CD4-positive, alpha-beta T cell treated with Interleukin-15 for 1 hour (primary cell): Measurements from ENCODE around the gene THSD7B.
"Not testable (repeated sequence)": the region's sequence is repeated elsewhere in the genome, so short reads cannot be mapped to it uniquely, and the experiment has no call there.

Experiments used
- DNase-seq: peaks from one replicate; pipeline ENCODE4 v3.0.0-alpha.2; 2020

Gene THSD7B

DNA sequence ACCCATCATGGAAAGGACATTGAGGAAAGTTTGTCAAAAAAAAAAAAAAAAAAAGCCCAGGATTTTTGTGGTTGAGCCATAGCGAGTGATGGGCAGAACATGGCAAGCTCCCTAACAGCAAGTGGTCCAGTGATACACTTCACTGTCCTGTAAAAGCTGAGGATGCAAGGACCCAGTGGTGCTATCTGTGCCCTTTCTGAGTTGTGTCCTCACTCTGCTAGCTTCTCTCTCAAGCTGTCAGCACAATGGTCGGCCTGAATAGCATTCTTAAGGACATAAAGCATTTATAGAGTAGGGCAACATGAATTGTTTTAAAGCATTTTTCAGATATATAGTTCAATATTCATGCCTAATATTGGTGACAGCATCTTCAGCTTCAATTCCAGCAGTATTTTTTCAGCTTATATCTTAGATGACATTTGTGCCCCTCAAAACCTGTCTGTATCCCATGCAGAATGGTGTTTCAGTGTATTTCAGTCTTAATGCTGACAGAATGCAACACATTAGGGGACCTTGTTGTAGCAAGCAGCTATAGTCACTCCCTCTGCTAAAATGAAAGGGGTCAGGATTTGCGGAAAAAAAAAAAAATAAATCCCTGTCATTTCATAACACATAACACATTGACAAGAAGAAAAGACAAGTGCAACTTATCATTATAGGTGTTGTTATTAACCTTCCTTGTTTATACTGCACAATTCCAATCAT is 496.7 kb downstream of the THSD7B start:
- no peak for DNase-seq

DNA sequence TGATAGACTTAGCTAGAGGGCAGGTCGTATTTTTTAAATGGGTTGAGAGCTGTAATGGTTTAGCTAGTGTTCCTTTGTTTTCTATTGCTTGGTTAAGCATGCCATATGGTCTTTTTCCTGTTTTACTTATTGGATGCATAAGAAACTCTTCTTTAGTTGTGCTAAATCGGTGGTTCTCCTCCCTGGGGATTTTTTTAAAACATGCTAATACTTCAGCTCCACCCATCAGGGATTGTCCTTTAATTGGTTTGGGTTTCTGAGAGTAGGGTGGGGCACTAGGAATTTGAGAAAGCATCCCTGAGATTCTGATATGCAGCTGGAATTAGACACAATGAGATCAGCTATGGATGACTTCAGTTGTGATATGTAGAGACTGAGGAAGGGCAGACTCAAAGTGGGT is 497.2 kb downstream of the THSD7B start:
- DNase-seq: no peak

DNA sequence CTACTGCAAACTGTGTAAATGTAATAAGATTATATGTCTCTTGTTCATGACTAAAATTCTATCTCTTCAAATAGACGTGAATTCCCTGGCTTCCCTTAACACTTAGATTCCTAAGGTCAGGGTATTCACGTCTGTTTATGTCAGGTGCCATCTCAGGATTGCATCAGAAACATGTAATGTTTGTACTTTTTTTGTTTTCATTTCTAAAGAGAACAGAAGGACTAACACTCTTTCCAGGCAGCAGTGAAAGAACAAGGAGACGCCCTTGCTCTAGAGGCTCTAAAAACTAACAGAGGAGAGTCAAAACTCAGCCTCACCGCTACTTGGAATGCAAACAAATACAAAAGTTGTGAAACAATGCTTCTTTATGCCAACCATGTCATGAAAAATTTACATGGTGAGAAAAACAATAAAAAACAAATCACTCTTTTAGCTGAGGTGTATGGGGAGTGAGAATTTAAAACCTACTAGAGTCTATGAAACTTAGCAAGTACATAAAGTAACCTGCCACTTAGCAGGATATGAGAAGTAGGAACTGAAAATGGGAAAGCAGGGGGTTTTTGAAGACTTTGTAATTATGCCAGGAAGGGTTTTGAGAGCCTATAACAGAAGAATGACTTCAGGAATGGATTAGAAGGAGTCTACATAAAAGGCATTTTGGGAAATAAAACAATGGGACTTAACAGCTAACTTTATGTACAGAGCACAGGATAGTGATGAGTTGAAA is 522.7 kb downstream of the THSD7B start:
- no peak for DNase-seq

DNA sequence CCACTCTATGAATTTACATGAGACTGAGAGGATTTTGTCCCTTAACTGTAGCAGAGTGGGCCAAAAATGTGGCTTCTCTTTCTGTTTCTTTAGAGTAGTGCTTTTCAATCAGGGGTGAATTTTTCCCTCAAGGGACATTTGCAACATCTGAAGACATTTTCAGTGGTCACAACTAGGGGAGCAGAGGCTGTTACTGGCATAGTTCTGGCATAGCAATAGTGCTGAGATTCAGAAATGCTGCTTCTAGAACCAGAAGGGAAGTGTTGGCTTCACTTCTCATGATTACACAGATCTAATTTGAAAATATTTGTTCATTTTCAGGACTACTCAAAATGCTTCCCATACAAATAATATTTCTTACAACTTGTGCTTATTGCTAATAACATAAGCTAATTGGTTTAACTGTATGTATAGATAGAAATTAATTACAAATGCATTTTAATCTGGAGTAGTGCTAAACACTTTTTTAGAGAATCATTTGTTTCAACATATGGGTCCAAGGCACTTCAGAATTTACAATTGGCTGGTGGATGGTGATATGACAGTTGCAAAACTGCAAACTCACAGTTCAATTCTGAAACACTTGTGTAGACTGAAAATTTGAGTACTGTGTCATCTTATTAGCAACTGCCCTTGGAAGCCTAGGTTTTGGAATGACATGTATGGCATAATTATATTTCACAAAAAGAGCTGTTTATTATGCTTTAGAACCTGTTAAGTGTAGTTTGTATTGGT is 526.7 kb downstream of the THSD7B start:
- DNase-seq: no peak

DNA sequence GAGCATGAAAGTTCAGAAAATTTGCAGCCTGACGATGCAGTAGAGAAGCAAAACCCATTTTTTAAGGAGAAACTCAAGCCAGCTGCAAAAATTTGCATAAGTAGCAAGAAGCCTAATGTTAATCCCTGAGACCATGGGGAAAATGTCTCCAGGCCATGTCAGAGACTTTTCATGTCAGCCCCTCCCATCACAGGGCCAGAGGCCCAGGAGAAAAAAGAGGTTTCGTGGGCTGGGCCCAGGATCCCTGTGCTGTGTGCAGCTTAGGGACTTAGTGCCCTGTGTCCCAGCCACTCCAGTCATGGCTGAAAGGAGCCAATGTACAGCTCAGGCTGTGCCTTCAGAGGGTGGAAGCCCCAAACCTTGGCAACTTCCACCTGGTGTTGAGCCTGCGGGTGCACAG is 533.0 kb downstream of the THSD7B start:
- DNase-seq: no peak

DNA sequence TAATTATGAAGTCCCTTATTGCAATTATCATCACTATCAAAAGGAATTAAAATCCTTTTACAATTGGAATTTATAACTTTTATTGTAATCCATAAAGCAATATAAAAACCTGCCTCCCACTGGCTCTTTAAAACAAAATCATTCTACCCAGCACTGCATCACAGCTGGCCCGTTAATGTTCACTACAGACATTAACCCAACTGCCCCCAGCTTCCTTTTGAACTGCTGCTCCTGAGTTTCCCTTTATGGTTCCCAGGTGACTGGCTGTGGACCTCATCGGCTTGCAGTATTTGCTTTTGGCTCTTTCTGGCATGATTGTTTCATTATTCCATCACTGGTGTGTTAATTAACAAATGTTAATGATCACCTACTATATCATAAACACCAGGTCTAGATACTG is 535.6 kb downstream of the THSD7B start:
- DNase-seq: no peak

DNA sequence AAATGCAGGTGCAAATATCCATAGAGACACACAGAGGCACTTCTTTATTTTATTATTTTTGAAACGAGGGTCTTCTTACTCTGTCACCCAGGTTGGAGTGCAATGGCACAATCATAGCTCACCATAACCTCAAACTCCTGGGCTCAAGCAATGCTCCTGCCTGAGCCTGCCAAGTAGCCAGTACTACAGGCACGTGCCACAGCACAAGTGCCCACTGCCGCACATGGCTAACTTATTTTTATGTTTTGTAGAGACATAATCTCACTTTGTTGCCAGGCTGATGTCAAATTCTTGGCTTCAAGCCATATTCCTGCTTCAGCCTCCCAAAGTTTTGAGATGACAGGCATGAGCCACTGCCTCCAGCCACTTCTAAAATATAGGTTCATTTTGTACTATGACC is 537.6 kb downstream of the THSD7B start:
- no peak for DNase-seq

DNA sequence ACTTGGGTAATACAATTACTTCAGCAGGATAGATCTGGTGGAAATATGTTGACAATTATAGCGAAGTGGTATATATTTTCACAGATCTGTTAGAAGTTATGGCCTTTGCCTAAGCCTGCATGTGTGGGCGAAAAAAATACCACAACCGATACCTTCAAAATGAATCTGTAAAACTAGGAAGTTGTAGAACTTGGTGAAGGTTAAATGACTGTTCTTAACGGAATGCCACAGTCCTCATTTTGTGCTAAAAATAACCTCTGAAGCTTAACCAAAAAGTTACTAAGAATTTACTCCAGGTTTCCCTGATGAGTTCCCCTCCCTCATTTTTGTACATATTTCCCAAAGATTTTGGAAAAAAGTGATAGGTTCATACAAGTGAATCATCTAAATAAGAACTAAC is 550.7 kb downstream of the THSD7B start:
- DNase-seq: no peak

DNA sequence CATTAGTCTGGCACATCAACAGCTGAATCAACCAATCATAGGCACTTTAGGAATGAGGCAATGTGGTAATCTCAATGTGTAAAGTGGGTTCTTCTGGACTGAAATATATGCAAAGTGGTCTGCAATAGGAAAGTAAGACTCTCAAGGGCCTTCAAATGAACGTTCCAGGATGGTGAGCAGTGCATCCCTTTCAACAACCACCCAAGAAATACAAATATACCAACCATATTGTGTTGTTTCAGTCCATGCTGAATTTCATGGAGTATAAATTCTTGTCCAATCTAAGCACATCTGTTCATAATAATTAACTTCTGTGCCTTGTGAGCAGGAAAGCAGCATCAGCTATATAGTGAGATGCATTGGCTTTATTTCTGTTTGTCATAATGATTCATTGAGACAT is 556.2 kb downstream of the THSD7B start:
- no peak for DNase-seq

DNA sequence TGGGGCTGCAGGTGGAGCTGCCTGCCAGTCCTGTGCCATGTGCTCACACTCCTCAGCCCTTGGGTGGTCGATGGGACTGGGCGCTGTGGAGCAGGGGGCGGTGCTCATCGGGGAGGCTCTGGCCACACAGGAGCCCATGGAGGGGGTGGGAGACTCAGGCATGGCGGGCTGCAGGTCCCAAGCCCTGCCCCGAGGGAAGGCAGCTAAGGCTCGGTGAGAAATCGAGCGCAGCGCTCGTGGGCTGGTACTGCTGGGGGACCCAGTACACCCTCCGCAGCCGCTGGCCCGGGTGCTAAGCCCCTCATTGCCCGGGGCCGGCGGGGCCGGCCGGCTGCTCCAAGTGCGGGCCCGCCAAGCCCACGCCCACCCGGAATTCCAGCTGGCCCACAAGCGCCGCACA is 566.2 kb downstream of the THSD7B start:
- not testable (repeated sequence) for DNase-seq

DNA sequence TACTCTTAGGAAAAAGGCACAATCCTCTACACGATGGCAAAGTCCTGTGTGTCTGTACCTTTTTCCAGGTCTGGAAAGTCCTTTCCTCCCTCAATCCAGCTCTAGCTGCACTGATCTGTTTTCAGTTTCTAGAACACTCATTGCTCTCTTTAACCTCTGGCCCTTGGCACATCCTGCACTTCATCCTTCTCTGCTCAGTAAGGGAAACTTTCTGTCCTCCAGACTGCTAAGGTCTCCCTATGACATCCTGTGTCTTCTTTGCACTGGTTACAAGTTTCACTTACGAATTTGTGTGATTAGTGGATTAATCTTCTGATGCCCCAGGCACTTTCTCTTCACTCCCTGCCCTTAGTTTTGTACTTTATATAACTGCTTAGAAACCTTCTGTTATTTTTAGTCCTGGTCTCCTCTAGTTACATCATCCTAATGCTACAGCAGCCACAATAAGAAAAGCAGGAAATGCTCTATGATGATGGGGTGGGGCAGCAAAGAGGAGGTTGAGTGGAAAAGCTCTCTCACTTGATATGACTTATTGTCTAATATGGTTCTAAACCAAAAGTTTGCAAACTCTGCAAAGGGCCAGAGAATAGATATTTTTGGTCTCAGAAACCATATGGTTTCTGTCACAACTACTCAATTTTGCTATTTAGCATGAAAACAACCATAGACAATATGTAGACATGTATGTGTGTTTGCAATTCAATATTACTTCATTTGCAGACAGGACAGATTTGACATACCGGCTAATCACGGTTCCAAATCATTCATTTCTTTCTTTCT is 568.2 kb downstream of the THSD7B start:
- no peak for DNase-seq

DNA sequence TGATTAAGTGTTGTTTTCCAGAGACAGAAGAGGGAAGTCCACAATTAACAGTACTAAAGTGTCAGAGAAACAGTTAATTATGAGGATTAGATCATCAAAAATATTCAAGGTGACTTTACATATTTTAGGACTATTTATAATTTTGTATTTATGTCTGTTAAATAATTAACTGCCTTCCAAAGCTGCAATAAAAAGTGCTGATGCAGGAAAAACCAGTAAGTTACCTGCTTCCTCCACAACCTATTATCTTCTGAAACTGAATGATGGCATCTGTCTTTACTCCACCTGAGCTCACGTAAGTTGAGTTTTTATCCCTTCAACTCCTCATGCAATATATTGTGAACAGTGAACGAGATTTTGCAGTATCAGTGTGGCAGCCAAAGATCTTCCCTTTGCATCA is 570.7 kb downstream of the THSD7B start:
- no peak for DNase-seq

DNA sequence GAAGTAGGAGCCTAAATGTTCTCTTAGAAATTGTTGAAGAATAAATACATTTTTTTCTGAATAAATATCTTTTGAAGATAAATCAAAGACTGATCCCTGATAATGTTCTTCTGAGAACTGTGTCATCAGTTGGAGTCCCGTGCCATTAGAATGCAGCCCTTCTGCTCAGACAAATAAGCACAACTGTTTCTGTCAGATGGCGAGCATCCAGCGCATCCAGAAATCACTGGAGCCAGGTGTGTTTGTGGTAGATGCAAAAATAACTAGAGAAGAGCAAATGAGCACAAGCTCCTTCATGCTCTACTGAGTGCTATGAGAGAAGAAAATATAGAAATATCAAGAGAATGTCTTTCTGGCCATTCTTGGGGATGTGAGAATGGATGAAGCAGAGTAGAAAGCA is 573.7 kb downstream of the THSD7B start:
- no peak for DNase-seq

DNA sequence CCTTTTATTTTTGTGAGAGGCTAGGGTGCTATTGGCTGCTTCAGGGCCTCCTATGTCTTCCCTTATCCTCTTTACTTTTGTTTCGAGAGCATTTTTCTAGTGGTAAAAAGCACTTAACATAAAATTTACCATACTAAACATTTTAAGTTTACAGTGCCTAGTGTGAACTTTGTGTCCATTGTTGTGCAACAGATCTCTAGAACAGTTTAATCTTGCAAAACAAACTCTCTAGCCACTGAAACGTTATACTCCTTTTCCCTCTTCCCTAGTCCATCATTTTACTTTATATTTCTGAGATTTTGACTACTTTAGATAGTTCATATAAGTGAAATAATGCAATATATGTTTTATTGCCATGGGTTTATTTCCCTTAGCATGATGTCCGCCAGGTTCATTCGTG is 580.6 kb downstream of the THSD7B start:
- DNase-seq: no peak

DNA sequence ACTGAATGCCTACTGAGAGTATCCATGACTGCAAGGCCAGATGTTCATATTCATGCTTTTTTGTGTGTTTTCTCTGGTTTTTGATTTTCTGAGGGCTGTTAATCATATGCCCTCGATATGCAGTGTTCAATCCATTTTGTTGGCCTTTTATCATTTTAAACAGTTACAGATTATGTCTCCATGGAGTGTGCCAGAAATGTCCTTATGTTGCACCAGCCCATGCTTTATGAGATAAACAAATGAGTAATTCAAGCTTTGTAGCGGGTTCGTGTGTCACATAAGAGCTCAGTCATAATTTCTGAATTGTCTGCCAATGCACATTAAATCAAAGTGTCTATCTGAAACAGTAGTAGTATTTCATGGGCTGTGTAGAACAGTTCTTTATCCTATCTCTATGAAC is 583.0 kb downstream of the THSD7B start:
- DNase-seq: no peak

DNA sequence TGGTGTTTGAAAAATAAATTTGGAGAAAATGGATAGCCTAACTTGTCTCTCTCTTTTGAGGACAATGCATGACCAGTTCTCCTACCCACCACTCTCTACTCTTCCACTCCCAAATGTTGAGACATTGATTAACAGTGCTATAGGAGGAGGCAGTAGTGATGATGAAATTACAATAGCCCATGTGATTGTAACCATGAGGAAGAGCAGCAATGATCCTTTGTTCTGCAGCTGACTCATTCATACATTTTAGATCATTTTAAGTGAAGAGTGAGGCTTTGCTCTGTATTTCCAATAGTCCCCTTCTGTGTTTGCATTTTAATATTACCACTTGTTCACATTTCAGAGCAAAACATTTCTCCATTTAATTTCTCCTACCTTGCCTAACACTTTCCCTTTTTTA is 592.3 kb downstream of the THSD7B start:
- no peak for DNase-seq

DNA sequence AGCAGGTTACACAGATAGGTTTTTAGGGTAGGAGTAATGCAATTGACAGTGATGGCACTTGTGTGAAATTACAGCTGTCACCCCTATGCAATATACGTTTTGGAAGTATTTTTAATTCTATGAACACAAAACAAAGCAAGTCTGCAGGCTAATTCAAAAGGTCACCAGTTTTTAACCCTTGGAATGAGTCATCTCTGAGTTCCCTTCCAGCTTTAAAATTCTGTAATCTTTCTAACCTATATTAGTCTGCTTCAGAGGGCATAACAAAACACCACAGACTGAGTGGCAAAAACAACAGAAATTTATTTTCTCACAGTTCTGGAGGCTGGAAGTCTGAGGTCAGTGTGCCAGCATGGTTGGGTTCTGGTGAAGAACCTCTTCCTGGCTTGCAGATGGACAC is 602.0 kb downstream of the THSD7B start:
- no peak for DNase-seq

DNA sequence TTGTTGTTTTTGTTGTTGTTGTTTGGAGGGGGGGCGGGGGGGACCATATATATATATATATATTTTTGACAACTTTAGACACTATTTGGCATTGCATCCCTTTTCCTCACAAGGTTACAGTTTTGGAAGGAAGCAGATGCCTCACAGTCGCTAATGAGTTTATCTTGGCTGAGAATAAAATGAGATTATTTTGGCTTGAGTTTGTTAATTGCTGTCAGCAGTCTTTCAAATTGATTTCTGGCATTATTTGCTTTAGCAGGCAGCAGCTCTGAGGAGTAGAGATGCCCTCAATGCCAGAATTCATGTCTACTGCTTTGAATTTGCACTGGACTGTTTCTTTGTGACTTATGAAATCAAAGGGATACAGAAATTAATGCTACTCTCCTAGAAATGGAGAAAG is 603.8 kb downstream of the THSD7B start:
- DNase-seq: no peak

DNA sequence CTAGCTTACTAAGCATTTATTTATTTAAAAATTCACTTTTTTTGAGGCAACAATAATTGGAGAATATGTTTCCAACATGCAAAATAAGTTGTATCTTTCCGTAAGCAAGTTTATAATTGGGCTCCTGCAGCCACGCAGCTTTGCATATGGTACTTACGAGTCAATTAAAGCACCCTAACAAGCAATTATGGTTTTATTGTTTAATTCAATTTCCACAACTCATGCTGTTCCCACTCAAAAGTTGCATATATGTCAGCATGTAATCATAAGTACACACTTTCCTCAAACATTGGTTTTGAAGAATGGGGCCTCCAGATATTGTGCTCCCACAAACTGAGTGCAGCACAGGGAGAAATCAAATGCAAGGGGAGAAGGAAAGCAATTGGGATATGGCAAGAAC is 613.8 kb downstream of the THSD7B start:
- DNase-seq: no peak

DNA sequence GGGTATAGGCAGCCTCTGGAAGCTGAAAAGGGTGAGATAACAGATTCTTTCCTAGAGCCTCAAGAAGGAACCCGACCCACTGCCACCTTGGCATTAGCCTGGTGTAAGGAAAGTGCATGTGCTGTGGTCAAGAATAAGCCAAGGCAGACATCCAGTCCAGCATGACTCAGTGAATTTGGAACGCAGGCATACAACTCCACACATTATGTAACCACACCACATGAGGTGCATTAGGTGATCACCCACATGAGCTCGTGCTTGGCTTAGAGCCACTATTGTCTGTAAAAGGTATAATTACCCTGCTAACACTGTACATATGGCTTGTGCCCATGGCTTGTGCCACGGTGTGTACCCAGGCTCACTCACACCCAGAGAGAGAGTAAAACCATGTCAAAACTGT is 615.3 kb downstream of the THSD7B start:
- no peak for DNase-seq

DNA sequence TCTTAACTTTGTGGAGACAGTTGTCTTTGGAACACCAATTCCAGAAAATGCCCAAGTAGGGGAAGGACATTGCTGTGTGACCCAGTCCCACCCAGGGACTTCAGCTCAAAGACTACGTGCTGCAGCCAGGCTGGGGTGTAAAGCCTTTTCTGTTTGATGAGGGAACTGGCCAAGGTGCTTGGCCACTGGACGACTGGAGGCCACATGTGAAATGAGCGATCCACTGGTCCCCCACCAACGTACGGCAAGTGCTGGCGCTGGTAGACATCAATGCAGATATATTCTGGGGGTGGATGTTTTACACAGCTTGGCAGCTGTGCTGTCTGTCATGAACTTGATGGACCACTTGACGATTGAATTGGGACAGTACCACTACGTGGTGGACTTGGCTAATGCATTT is 616.4 kb downstream of the THSD7B start:
- DNase-seq: no peak

DNA sequence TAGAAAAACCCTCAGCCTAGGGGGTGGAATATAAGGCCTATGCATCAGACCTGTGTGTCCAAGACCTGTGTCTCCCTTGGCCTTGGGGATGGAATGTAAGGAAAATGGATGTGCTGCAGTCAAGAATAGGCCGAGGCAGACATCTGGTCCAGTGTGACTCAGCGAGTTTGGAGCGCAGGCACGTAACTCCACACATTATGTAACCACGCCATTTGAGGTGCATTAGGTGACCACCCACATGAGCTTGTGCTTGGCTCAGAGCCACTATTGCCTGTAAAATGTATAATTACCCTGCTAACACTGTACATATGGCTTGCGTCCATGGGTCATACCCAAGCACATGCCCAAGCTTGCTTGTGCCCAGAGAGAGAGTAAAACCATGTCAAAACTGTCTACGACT is 618.0 kb downstream of the THSD7B start:
- DNase-seq: no peak

DNA sequence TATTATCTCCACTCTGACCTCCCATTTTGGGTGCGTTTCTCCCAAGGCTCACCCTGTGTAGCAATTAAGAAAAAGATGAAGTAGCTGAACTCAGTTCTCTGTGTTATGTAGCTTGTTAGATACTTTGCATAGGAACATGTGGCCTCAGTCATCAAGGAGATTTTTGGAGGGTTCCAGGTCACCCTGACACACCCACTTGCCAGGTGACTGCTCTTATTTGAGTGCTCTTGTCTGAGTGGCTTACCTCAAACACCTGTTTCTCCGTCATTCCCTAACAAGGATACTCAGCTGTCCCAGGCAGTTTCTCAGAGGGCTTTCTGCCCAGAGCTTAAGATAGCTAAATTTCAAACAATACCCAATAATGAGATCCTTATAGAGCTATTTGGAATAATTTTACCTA is 621.7 kb downstream of the THSD7B start:
- DNase-seq: no peak
